Measurements from ENCODE around the gene EML4. TPM values are rescaled to one million over a fixed set of nuclear protein-coding genes. Genes with fewer than 3 reads are reported as not detected.

Gene EML4
- total and polyA plus RNA-seq, 4 experiments from 2014 or later, result 52.8 to 172 (median 140) TPM

DNA sequence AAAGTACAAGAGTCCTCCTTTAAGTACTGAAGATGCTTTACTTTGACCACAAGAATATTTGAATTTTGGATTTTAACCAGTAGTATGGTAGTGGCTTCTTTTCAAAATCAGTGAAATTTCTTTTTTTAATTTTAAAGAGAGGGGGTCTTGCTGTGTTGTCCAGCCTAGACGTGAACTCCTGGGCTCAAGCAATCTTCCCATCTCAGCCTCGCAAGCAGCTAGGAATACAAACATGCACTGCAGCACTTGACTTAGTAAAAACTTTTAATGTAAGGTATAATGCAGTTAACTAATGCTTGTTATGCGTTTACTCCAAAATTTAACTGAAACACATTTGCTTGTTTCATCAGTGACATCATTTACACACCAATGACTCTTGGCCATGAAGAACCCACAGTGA, 49.6 kb downstream of the EML4 start:
- intact Hi-C loops (cut with micrococcal nuclease), result no loop called here
- Mint-ChIP-seq H3K27ac (peak overlapping the region in 2 of 7 donors; percentile 9 to 54), H3K9me3 (peaks cover 0 to 3% (median 0%) of the 10 kb centered on the region in 8 donors), H3K4me1 (peaks cover 55 to 97% (median 65%) of the 10 kb centered on the region in 4 donors), H3K36me3 (peaks cover 6 to 55% of the 10 kb centered on the region in 2 donors), H3K27me3 (no peaks in the 10 kb centered on the region), H3K4me3 (peak overlapping the region in 3 of 8 donors; percentile 22 to 68 (median 56))
- Histone ChIP-seq H3K4me1 (ENCODE audit: insufficient read depth, low read length) (peaks cover 90% of the 10 kb centered on the region), H3K27me3 (ENCODE audit: insufficient read depth, low read length) (no peaks in the 10 kb centered on the region), H3K27ac (ENCODE audit: low read depth, low read length) (no peak overlapping the region), H3K9me3 (ENCODE audit: control insufficient read depth in 1 of 2, low read length in 2 of 2) (no peaks in the 10 kb centered on the region), H3K4me3 (ENCODE audit: low read length in 2 of 2) (no peak overlapping the region), H3K36me3 (ENCODE audit: insufficient read depth, low read length) (no peaks in the 10 kb centered on the region)
- ChIA-PET CTCF (ENCODE audit: partially characterized antibody) (interaction anchor here (1.3 kb wide), 1 partner anchor 23 kb away, joined by 3 read pairs; no protein-coding TSS in a partner anchor), POLR2A (ENCODE audit: partially characterized antibody) (interaction anchor here (0.6 to 1.5 kb wide), 2 partner anchors 60 to 86 kb away, joined by 3 to 5 read pairs; no protein-coding TSS in a partner anchor)
- no peak for DNase-seq

- CTCF ChIA-PET (ENCODE audit: partially characterized antibody), result interaction anchor here (1.3 kb wide), 1 partner anchor 23 kb away, joined by 3 read pairs; no protein-coding TSS in a partner anchor
- H3K27me3 Mint-ChIP-seq, result no peaks in the 10 kb centered on the region
- intact Hi-C loops (cut with micrococcal nuclease), result no loop called here
- H3K9me3 ChIP-seq (ENCODE audit: control insufficient read depth in 1 of 2, low read length in 2 of 2), result no peaks in the 10 kb centered on the region
- POLR2A ChIA-PET (ENCODE audit: partially characterized antibody), result interaction anchor here (0.6 to 1.5 kb wide), 2 partner anchors 59 to 86 kb away, joined by 3 to 5 read pairs; no protein-coding TSS in a partner anchor
- peaks cover 0 to 3% (median 0%) of the 10 kb centered on the region in 8 donors for H3K9me3 Mint-ChIP-seq
- peaks cover 94% of the 10 kb centered on the region for H3K4me1 ChIP-seq (ENCODE audit: insufficient read depth, low read length)
- peaks cover 60 to 97% (median 69%) of the 10 kb centered on the region in 4 donors for H3K4me1 Mint-ChIP-seq
- H3K27me3 ChIP-seq (ENCODE audit: insufficient read depth, low read length), result no peaks in the 10 kb centered on the region
- peak overlapping the region in 4 of 8 donors; percentile 14 to 68 (median 39) for H3K4me3 Mint-ChIP-seq
- no peak overlapping the region for H3K27ac ChIP-seq (ENCODE audit: low read depth, low read length)
- H3K27ac Mint-ChIP-seq, result peak overlapping the region in 2 of 7 donors; percentile 9 to 25
- H3K36me3 ChIP-seq (ENCODE audit: insufficient read depth, low read length), result no peaks in the 10 kb centered on the region
- H3K36me3 Mint-ChIP-seq, result peaks cover 6 to 55% of the 10 kb centered on the region in 2 donors
- no peak overlapping the region for H3K4me3 ChIP-seq (ENCODE audit: low read length in 2 of 2)
- DNase-seq, result no peak
Measured at GRCh38 chr2:42219160-42219559, 50.0 kb downstream of the EML4 start.

DNA sequence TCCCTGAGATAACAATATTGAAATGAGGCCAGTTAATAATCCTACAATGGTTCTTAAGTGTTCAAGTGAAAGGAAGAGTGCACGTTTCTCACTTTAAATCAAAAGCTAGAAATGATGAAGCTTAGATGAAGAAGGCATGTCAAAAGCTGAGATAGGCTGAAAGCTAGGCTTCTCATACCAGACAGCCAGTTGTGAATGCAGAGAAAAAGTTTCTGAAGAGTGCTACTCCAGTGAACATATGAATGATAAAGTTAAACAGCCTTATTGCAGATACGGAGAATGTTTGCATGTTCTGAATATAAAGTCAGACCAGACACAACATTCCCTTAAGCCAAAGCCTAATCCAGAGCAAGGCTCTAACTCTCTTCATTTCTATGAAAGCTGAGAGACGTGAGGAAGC, 51.4 kb downstream of the EML4 start:
- no peaks in the 10 kb centered on the region for H3K27me3 ChIP-seq (ENCODE audit: insufficient read depth, low read length)
- H3K4me1 ChIP-seq (ENCODE audit: insufficient read depth, low read length), result peaks cover 92% of the 10 kb centered on the region
- H3K9me3 ChIP-seq (ENCODE audit: control insufficient read depth in 1 of 2, low read length in 2 of 2), result no peaks in the 10 kb centered on the region
- no peaks in the 10 kb centered on the region for H3K27me3 Mint-ChIP-seq
- intact Hi-C loops (cut with micrococcal nuclease), result no loop called here
- peak overlapping the region in 6 of 7 donors; percentile 25 to 88 (median 60) for H3K27ac Mint-ChIP-seq
- no peak overlapping the region for H3K27ac ChIP-seq (ENCODE audit: low read depth, low read length)
- H3K4me3 Mint-ChIP-seq, result peak overlapping the region in 7 of 8 donors; percentile 21 to 75 (median 44)
- no peak overlapping the region for H3K4me3 ChIP-seq (ENCODE audit: low read length in 2 of 2)
- H3K4me1 Mint-ChIP-seq, result peaks cover 60 to 97% (median 73%) of the 10 kb centered on the region in 4 donors
- H3K9me3 Mint-ChIP-seq, result peaks cover 0 to 3% (median 0%) of the 10 kb centered on the region in 8 donors
- peaks cover 6 to 53% of the 10 kb centered on the region in 2 donors for H3K36me3 Mint-ChIP-seq
- H3K36me3 ChIP-seq (ENCODE audit: insufficient read depth, low read length), result no peaks in the 10 kb centered on the region
- ChIA-PET CTCF (ENCODE audit: partially characterized antibody) (interaction anchor here (0.7 to 1.3 kb wide), 10 partner anchors 9 to 135 kb away, joined by 3 to 6 read pairs (median 3); no protein-coding TSS in a partner anchor), POLR2A (ENCODE audit: partially characterized antibody) (interaction anchor here (0.6 to 1.4 kb wide), 2 partner anchors 13 to 297 kb away, joined by 3 read pairs; no protein-coding TSS in a partner anchor)
- DNase-seq, result no peak

- Mint-ChIP-seq H3K4me3 (peak overlapping the region in 5 of 8 donors; percentile 2 to 67 (median 15)), H3K27ac (peak overlapping the region in 5 of 7 donors; percentile 11 to 63 (median 24)), H3K36me3 (peaks cover 6 to 45% of the 10 kb centered on the region in 2 donors), H3K9me3 (peaks cover 0 to 5% (median 0%) of the 10 kb centered on the region in 8 donors), H3K4me1 (peaks cover 59 to 95% (median 76%) of the 10 kb centered on the region in 4 donors), H3K27me3 (no peaks in the 10 kb centered on the region)
- POLR2A ChIA-PET (ENCODE audit: partially characterized antibody), result interaction anchor here (1.0 kb wide), 1 partner anchor 18 kb away, joined by 5 read pairs; no protein-coding TSS in a partner anchor
- Histone ChIP-seq H3K9me3 (ENCODE audit: control insufficient read depth in 1 of 2, low read length in 2 of 2) (no peaks in the 10 kb centered on the region), H3K27ac (ENCODE audit: low read depth, low read length) (no peak overlapping the region), H3K27me3 (ENCODE audit: insufficient read depth, low read length) (no peaks in the 10 kb centered on the region), H3K36me3 (ENCODE audit: insufficient read depth, low read length) (no peaks in the 10 kb centered on the region), H3K4me1 (ENCODE audit: insufficient read depth, low read length) (peaks cover 92% of the 10 kb centered on the region), H3K4me3 (ENCODE audit: low read length in 2 of 2) (no peak overlapping the region)
- no peak for DNase-seq
- CTCF ChIA-PET (ENCODE audit: partially characterized antibody), result interaction anchor here (1.3 kb wide), 3 partner anchors 105 to 129 kb away, joined by 3 to 6 read pairs (median 3); no protein-coding TSS in a partner anchor
- intact Hi-C loops (cut with micrococcal nuclease), result no loop called here
Measured at GRCh38 chr2:42223067-42223854, 54.1 kb downstream of the EML4 start.

- no peak for DNase-seq
- Mint-ChIP-seq H3K4me3 (peak overlapping the region in 3 of 8 donors; percentile 27 to 67 (median 45)), H3K27me3 (no peaks in the 10 kb centered on the region), H3K4me1 (peaks cover 55 to 95% (median 76%) of the 10 kb centered on the region in 4 donors), H3K27ac (peak overlapping the region in 4 of 7 donors; percentile 14 to 44 (median 20)), H3K9me3 (peaks cover 0 to 5% (median 0%) of the 10 kb centered on the region in 8 donors), H3K36me3 (peaks cover 6 to 42% of the 10 kb centered on the region in 2 donors)
- H3K27me3 ChIP-seq (ENCODE audit: insufficient read depth, low read length), result no peaks in the 10 kb centered on the region
- ChIA-PET POLR2A (ENCODE audit: partially characterized antibody) (interaction anchor here (1.0 kb wide), 1 partner anchor 18 kb away, joined by 5 read pairs; no protein-coding TSS in a partner anchor), CTCF (ENCODE audit: partially characterized antibody) (interaction anchor here (1.3 kb wide), 2 partner anchors 105 to 129 kb away, joined by 3 to 6 read pairs; no protein-coding TSS in a partner anchor)
- H3K4me1 ChIP-seq (ENCODE audit: insufficient read depth, low read length), result peaks cover 92% of the 10 kb centered on the region
- intact Hi-C loops (cut with micrococcal nuclease), result loop anchor here (1.0 to 2.0 kb wide), 2 partner anchors 8 to 13 kb away; no protein-coding TSS in a partner anchor
- H3K27ac ChIP-seq (ENCODE audit: low read depth, low read length), result no peak overlapping the region
- H3K9me3 ChIP-seq (ENCODE audit: control insufficient read depth in 1 of 2, low read length in 2 of 2), result no peaks in the 10 kb centered on the region
- no peak overlapping the region for H3K4me3 ChIP-seq (ENCODE audit: low read length in 2 of 2)
- no peaks in the 10 kb centered on the region for H3K36me3 ChIP-seq (ENCODE audit: insufficient read depth, low read length)
Measured at GRCh38 chr2:42223855-42224268, 54.7 kb downstream of the EML4 start.

DNA sequence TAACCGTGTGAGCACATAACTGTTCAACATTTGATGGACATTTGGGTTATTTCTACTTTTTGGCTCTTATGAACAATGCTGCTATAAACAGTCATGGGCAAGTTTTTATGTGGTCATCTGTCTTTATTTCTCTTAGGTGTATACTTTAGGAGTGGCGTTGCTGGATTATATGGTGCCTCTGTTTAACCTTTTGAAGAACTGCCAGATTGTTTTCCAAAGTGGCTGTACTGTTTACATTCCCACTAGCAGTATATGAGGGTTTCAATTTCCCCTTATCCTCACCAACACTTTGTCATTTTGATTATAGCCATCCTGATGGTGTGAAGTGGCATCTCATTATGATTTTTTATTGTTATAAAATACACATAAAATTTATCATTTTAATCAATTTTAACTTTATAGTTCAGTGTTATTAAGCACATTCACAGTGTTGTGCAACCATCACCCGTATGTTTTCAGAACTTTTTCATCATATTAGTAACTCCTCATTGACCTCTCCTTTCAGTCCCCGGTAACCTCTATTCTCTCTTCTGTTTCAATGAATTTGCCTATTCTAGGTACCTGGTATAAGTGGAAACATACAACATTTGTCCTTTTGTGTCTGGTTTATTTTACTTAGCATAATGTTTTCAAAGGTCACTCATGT, 55.4 kb downstream of the EML4 start:
- H3K9me3 Mint-ChIP-seq, result peaks cover 0 to 5% (median 0%) of the 10 kb centered on the region in 8 donors
- peaks cover 10 to 41% of the 10 kb centered on the region in 2 donors for H3K36me3 Mint-ChIP-seq
- H3K27ac Mint-ChIP-seq, result peak overlapping the region in 2 of 7 donors; percentile 18 to 20

More for the DNA sequence above, 55.4 kb downstream of the EML4 start:
- H3K27me3 ChIP-seq (ENCODE audit: insufficient read depth, low read length), result no peaks in the 10 kb centered on the region
- ChIA-PET CTCF (ENCODE audit: partially characterized antibody) (no interaction called here), POLR2A (ENCODE audit: partially characterized antibody) (no interaction called here)
- H3K4me3 ChIP-seq (ENCODE audit: low read length in 2 of 2), result no peak overlapping the region
- intact Hi-C loops (cut with micrococcal nuclease), result loop anchor here (1.0 to 2.0 kb wide), 2 partner anchors 8 to 14 kb away; no protein-coding TSS in a partner anchor
- peaks cover 56 to 95% (median 78%) of the 10 kb centered on the region in 4 donors for H3K4me1 Mint-ChIP-seq
- no peak overlapping the region for H3K27ac ChIP-seq (ENCODE audit: low read depth, low read length)
- DNase-seq, result no peak
- no peaks in the 10 kb centered on the region for H3K36me3 ChIP-seq (ENCODE audit: insufficient read depth, low read length)
- H3K4me1 ChIP-seq (ENCODE audit: insufficient read depth, low read length), result peaks cover 92% of the 10 kb centered on the region
- H3K27me3 Mint-ChIP-seq, result no peaks in the 10 kb centered on the region
- peak overlapping the region in 4 of 8 donors; percentile 8 to 67 (median 46) for H3K4me3 Mint-ChIP-seq
- H3K9me3 ChIP-seq (ENCODE audit: control insufficient read depth in 1 of 2, low read length in 2 of 2), result no peaks in the 10 kb centered on the region
